Caco-2 (cell line): ENCODE measurements around the gene RGS8. TPM values are rescaled to one million over a fixed set of nuclear protein-coding genes. Genes with fewer than 3 reads are reported as not detected.
A peak's percentile ranks its signal among the peaks of the same experiment; 100 is the strongest.

Experiments
- BruUV-seq: library from RNA; stranded (reverse); fragments of 400-500 nt; replicated peaks from 2 replicates; lab custom pipeline; 2021; lab: Mats Ljungman, UMichigan
- CTCF ChIA-PET: fragments of 300-600 bp; sonication (Branson Sonifier 250); formaldehyde crosslinking; loops from one replicate; lab custom pipeline; 2022; ENCODE audit warnings: antibody characterized with exemption; lab: Charles Lee
- POLR2A ChIA-PET: fragments of 300-600 bp; sonication (Branson Sonifier 250); formaldehyde crosslinking; loops from one replicate; lab custom pipeline; 2022; ENCODE audit warnings: antibody characterized with exemption; lab: Charles Lee
- DNase-seq, 2 experiments: peaks; one replicate each; pipeline versions ENCODE4 v3.0.0 to v3.0.0-alpha.2; 2020 to 2022
- H3K27me3 ChIP-seq: replicated peaks from 2 replicates; pipeline ENCODE4 v1.6.0; 2011; ENCODE audit warnings: low read length; ENCODE audit not compliant: control insufficient read depth, insufficient read depth
- H3K36me3 ChIP-seq: 2 replicates; pipeline ENCODE4 v1.5.1; 2011; ENCODE audit warnings: low read length; ENCODE audit not compliant: control insufficient read depth, insufficient read depth
- H3K4me1 ChIP-seq: fragments of 250-450 bp; sonication (Bioruptor Pico); 2 replicates; pipeline ENCODE4 v1.5.1; 2020; ENCODE audit warnings: mild to moderate bottlenecking
- H3K4me3 ChIP-seq: 2 replicates; pipeline ENCODE4 v1.5.1; 2011; ENCODE audit warnings: low read depth, mild to moderate bottlenecking, control low read depth, low read length
- H3K9me3 ChIP-seq: fragments of 250-450 bp; sonication (Bioruptor Pico); 2 replicates; pipeline ENCODE4 v1.5.1; 2020; ENCODE audit warnings: mild to moderate bottlenecking, moderate library complexity
- H3K27ac Mint-ChIP-seq: one replicate; pipeline ENCODE4 v1.8.0; 2022; ENCODE audit warnings: mixed read lengths; ENCODE audit not compliant: unreplicated experiment
- H3K27me3 Mint-ChIP-seq: one replicate; pipeline ENCODE4 v1.8.0; 2022; ENCODE audit warnings: mixed read lengths; ENCODE audit not compliant: insufficient read depth, unreplicated experiment
- H3K36me3 Mint-ChIP-seq: one replicate; pipeline ENCODE4 v1.8.0; 2022; ENCODE audit warnings: mild to moderate bottlenecking, mixed read lengths; ENCODE audit not compliant: insufficient read depth, unreplicated experiment
- H3K4me1 Mint-ChIP-seq: one replicate; pipeline ENCODE4 v1.8.0; 2022; ENCODE audit warnings: low read depth, mixed read lengths; ENCODE audit not compliant: unreplicated experiment
- H3K4me3 Mint-ChIP-seq: one replicate; pipeline ENCODE4 v1.8.0; 2022; ENCODE audit warnings: mild to moderate bottlenecking, moderate library complexity, mixed read lengths; ENCODE audit not compliant: unreplicated experiment
- H3K9me3 Mint-ChIP-seq: one replicate; pipeline ENCODE4 v1.8.0; 2022; ENCODE audit warnings: mixed read lengths; ENCODE audit not compliant: unreplicated experiment
- CTCF ChIP-seq, 2 experiments: fragments of 200-600 bp in 1 of 2; IDR thresholded peaks; 1 replicate in 1 of 2; 2 replicates in 1 of 2; pipeline versions ENCODE4 v1.5.1 to v1.8.0; 2011 to 2022; ENCODE audit warnings: antibody characterized with exemption in 1 of 2, control low read depth in 1 of 2, inconsistent platforms in 1 of 2, low read depth in 1 of 2, low read length in 1 of 2, mild to moderate bottlenecking in 1 of 2, moderate library complexity in 1 of 2; ENCODE audit not compliant: insufficient read depth in 1 of 2, severe bottlenecking in 1 of 2, unreplicated experiment in 1 of 2
- intact Hi-C: fragments of 100-400 bp; cut with micrococcal nuclease; formaldehyde crosslinking; loops from one replicate; pipeline ENCODE4 v1.10.0; 2022; ENCODE audit not compliant: unreplicated experiment
- total RNA-seq: library from RNA; stranded (reverse); gene quantifications from 2 replicates; pipeline ENCODE4 v1.2.3, GENCODE V29; 2022

The RGS8 gene
- total RNA-seq, 1 experiment from 2014 or later: not detected

GRCh38 chr1:182704677-182705076 is 20.3 kb upstream of the RGS8 start:
- no peaks in the 10 kb centered on the region for H3K36me3 ChIP-seq
- no peak for DNase-seq
- Mint-ChIP-seq H3K9me3 (no peaks in the 10 kb centered on the region), H3K36me3 (no peaks in the 10 kb centered on the region), H3K4me3 (no peak overlapping the region), H3K27me3 (no peaks in the 10 kb centered on the region), H3K4me1 (peaks cover 9% of the 10 kb centered on the region), H3K27ac (no peak overlapping the region)
- H3K27me3 ChIP-seq: no peaks in the 10 kb centered on the region
- intact Hi-C loops: no loop called here
- 0 out of 2 replicates have a peak, but pooled peaks cover 6% of the 10 kb centered on the region for H3K4me1 ChIP-seq
- no peak overlapping the region for H3K4me3 ChIP-seq
- H3K9me3 ChIP-seq: no peaks in the 10 kb centered on the region
- ChIA-PET CTCF (no interaction called here), POLR2A (no interaction called here)
- no peak for TF ChIP-seq CTCF (IDR thresholded peaks at IDR 0.05; ENCODE audit: insufficient read depth in 1 of 2, low read depth in 1 of 2, low read length in 1 of 2, severe bottlenecking in 1 of 2, unreplicated experiment in 1 of 2)
- no TSS peak for BruUV-seq

GRCh38 chr1:182703539-182703938 is 19.2 kb upstream of the RGS8 start:
- Mint-ChIP-seq H3K4me3 (no peak overlapping the region), H3K9me3 (no peaks in the 10 kb centered on the region), H3K4me1 (peaks cover 9% of the 10 kb centered on the region), H3K27ac (no peak overlapping the region), H3K27me3 (peaks cover under 1% of the 10 kb centered on the region), H3K36me3 (no peaks in the 10 kb centered on the region)
- intact Hi-C loops: no loop called here
- Histone ChIP-seq H3K27me3 (no peaks in the 10 kb centered on the region), H3K4me3 (no peak overlapping the region), H3K36me3 (no peaks in the 10 kb centered on the region), H3K4me1 (0 out of 2 replicates have a peak, but pooled peaks cover 6% of the 10 kb centered on the region), H3K9me3 (no peaks in the 10 kb centered on the region)
- ChIA-PET CTCF (no interaction called here), POLR2A (no interaction called here)
- no peak for TF ChIP-seq CTCF (IDR thresholded peaks at IDR 0.05; ENCODE audit: insufficient read depth in 1 of 2, low read depth in 1 of 2, low read length in 1 of 2, severe bottlenecking in 1 of 2, unreplicated experiment in 1 of 2)
- DNase-seq: peak in 1 of 2 experiments; percentile 22
- no TSS peak for BruUV-seq

- H3K27me3 Mint-ChIP-seq: peaks cover 2% of the 10 kb centered on the region
- no peaks in the 10 kb centered on the region for H3K36me3 Mint-ChIP-seq
- Histone ChIP-seq H3K9me3 (no peaks in the 10 kb centered on the region), H3K27me3 (no peaks in the 10 kb centered on the region), H3K4me3 (no peak overlapping the region), H3K36me3 (no peaks in the 10 kb centered on the region), H3K4me1 (0 out of 2 replicates have a peak, but pooled peaks cover 6% of the 10 kb centered on the region)
- H3K4me1 Mint-ChIP-seq: peaks cover 9% of the 10 kb centered on the region
- no peak overlapping the region for H3K27ac Mint-ChIP-seq
- ChIA-PET CTCF (no interaction called here), POLR2A (no interaction called here)
- DNase-seq: no peak
- H3K4me3 Mint-ChIP-seq: no peak overlapping the region
- intact Hi-C loops: no loop called here
- TF ChIP-seq CTCF (IDR thresholded peaks at IDR 0.05; ENCODE audit: insufficient read depth in 1 of 2, low read depth in 1 of 2, low read length in 1 of 2, severe bottlenecking in 1 of 2, unreplicated experiment in 1 of 2): no peak
- BruUV-seq: no TSS peak
- no peaks in the 10 kb centered on the region for H3K9me3 Mint-ChIP-seq
These were observed 18.6 kb upstream of the RGS8 start for GRCh38 chr1:182702826-182703524.
